ENCODE measurements around the gene MRPL53. TPM values are rescaled to one million over a fixed set of nuclear protein-coding genes. Genes with fewer than 3 reads are reported as not detected.

Gene MRPL53
- total and polyA plus RNA-seq, 10 donors: 13.0 to 86.7 (median 67.3) TPM

GRCh38 chr2:74502147-74502719 lies 29.8 kb upstream of the MRPL53 start:
- Histone ChIP-seq H3K4me3 (peak overlapping the region; percentile 41 to 90 (median 54)), H3K27ac (peak overlapping the region; percentile 41 to 86 (median 71)), H3K36me3 (peaks cover 0 to 23% (median 16%) of the 10 kb centered on the region in 6 donors), H3K27me3 (replicated peaks in 1 of 7) (peaks cover 9 to 72% (median 41%) of the 10 kb centered on the region in 7 donors), H3K4me1 (peaks cover 40 to 90% (median 82%) of the 10 kb centered on the region in 6 donors), H3K9me3 (no peaks in the 10 kb centered on the region)
- TF ChIP-seq POLR2AphosphoS5 (IDR thresholded peaks at IDR 0.05) (peak in 2 of 3 donors; percentile 22), CTCF (IDR thresholded peaks at IDR 0.05 in 8 of 11, conservative IDR thresholded peaks at IDR 0.05 in 3 of 11) (no peak)
- intact Hi-C loops (cut with DNase I; ENCODE audit: low total_unique reads): loop anchor here (5.0 kb wide), 1 partner anchor 85 kb away; no protein-coding TSS in a partner anchor
- peak; percentile 72 for DNase-seq
- WGBS, 5 donors: 10 to 24% (median 14%) methylated on average over 32 of the region's 32 CpGs

- H3K4me3 ChIP-seq: peak overlapping the region in 1 of 8 donors; percentile 90
- H3K4me1 ChIP-seq: peaks cover 37 to 86% (median 77%) of the 10 kb centered on the region in 6 donors
- WGBS, 5 donors: 72 to 81% (median 73%) methylated on average over 18 of the region's 18 CpGs
- H3K27me3 ChIP-seq (replicated peaks in 1 of 7): peaks cover 9 to 79% (median 42%) of the 10 kb centered on the region in 7 donors
- H3K9me3 ChIP-seq: no peaks in the 10 kb centered on the region
- intact Hi-C loops (cut with DNase I; ENCODE audit: low total_unique reads): loop anchor here (5.0 kb wide), 1 partner anchor 86 kb away; no protein-coding TSS in a partner anchor
- H3K36me3 ChIP-seq: peaks cover 0 to 23% (median 16%) of the 10 kb centered on the region in 6 donors
- TF ChIP-seq POLR2A (IDR thresholded peaks at IDR 0.05): no peak
- no peak for TF ChIP-seq POLR2AphosphoS5 (IDR thresholded peaks at IDR 0.05)
- no peak for TF ChIP-seq CTCF (IDR thresholded peaks at IDR 0.05 in 8 of 11, conservative IDR thresholded peaks at IDR 0.05 in 3 of 11)
- DNase-seq: peak; percentile 58
- H3K27ac ChIP-seq: no peak overlapping the region
Measured at GRCh38 chr2:74501335-74502071, 29.0 kb upstream of the MRPL53 start.

GRCh38 chr2:74500578-74500946 lies 28.1 kb upstream of the MRPL53 start:
- H3K4me1 ChIP-seq: peaks cover 28 to 76% (median 68%) of the 10 kb centered on the region in 6 donors
- peaks cover 0 to 16% (median 12%) of the 10 kb centered on the region in 6 donors for H3K36me3 ChIP-seq
- H3K9me3 ChIP-seq: no peaks in the 10 kb centered on the region
- DNase-seq: peak; percentile 18
- intact Hi-C loops (cut with DNase I; ENCODE audit: low total_unique reads): loop anchor here (5.0 kb wide), 1 partner anchor 87 kb away; no protein-coding TSS in a partner anchor
- H3K27me3 ChIP-seq (replicated peaks in 1 of 7): peaks cover 9 to 79% (median 42%) of the 10 kb centered on the region in 7 donors
- TF ChIP-seq POLR2A (IDR thresholded peaks at IDR 0.05) (no peak), CTCF (IDR thresholded peaks at IDR 0.05 in 8 of 11, conservative IDR thresholded peaks at IDR 0.05 in 3 of 11) (no peak), POLR2AphosphoS5 (IDR thresholded peaks at IDR 0.05) (no peak)
- H3K27ac ChIP-seq: no peak overlapping the region
- H3K4me3 ChIP-seq: no peak overlapping the region

Measured in spleen (tissue), 11 donors.